H1 (cell line): ENCODE results near the gene PPP1R9A. TPM values are rescaled to one million over a fixed set of nuclear protein-coding genes. Genes with fewer than 3 reads are reported as not detected.

Experiments
- CTCF ChIA-PET: fragments of 300-600 bp; sonication (Branson Sonifier 250); formaldehyde crosslinking; loops from one replicate; lab custom pipeline; 2021; ENCODE audit not compliant: partially characterized antibody; lab: Charles Lee
- POLR2A ChIA-PET: fragments of 300-600 bp; sonication (Branson Sonifier 250); formaldehyde crosslinking; loops from one replicate; lab custom pipeline; 2021; ENCODE audit warnings: inconsistent platforms; ENCODE audit not compliant: partially characterized antibody; lab: Charles Lee
- DNase-seq, 2 experiments: peaks; one replicate each; pipeline versions ENCODE4 v3.0.0 to v3.0.0-alpha.2; 2010 to 2022; ENCODE audit warnings: low spot score in 2 of 2, low read depth in 1 of 2, mixed read lengths in 1 of 2
- FAIRE-seq: peaks from 2 replicates; lab custom pipeline; 2011; peaks lifted over from hg19 to GRCh38; lab: Jason Lieb, UNC
- H2AFZ ChIP-seq: 2 replicates; pipeline ENCODE4 v1.8.1; 2012; ENCODE audit warnings: low read length, inconsistent platforms
- H2AK5ac ChIP-seq: 2 replicates; pipeline ENCODE4 v1.6.1; 2013; ENCODE audit warnings: low read depth, low read length
- H2BK120ac ChIP-seq: replicated peaks from 2 replicates; pipeline ENCODE3; 2013; ENCODE audit warnings: low read depth, low read length, inconsistent platforms
- H2BK12ac ChIP-seq: 2 replicates; pipeline ENCODE4 v1.6.1; 2013; ENCODE audit warnings: low read depth, low read length
- H2BK15ac ChIP-seq: 2 replicates; pipeline ENCODE4 v1.6.1; 2013; ENCODE audit warnings: low read length
- H2BK20ac ChIP-seq: 2 replicates; pipeline ENCODE4 v1.6.1; 2013; ENCODE audit warnings: low read length
- H2BK5ac ChIP-seq: 2 replicates; pipeline ENCODE4 v1.6.1; 2013; ENCODE audit warnings: low read depth, low read length
- H3K14ac ChIP-seq: 2 replicates; pipeline ENCODE4 v1.6.1; 2013; ENCODE audit warnings: inconsistent platforms; ENCODE audit not compliant: insufficient read length
- H3K18ac ChIP-seq: 2 replicates; pipeline ENCODE4 v1.6.1; 2013; ENCODE audit warnings: low read length; ENCODE audit errors: extremely low read depth
- H3K23ac ChIP-seq: 2 replicates; pipeline ENCODE4 v1.6.1; 2013; ENCODE audit warnings: inconsistent platforms; ENCODE audit not compliant: insufficient read length
- H3K23me2 ChIP-seq: 2 replicates; pipeline ENCODE4 v1.6.1; 2013; ENCODE audit warnings: low read depth, low read length
- H3K27ac ChIP-seq: 2 replicates; pipeline ENCODE4 v1.6.1; 2011; ENCODE audit warnings: low read depth, low read length, inconsistent platforms
- H3K27me3 ChIP-seq, 4 experiments: replicated peaks in 1 of 4; 1 replicate in 1 of 4; 2 replicates in 3 of 4; pipeline versions ENCODE4 v1.6.1 to v1.8.1; 2011 to 2013; ENCODE audit warnings: low read length in 3 of 4, mild to moderate bottlenecking in 3 of 4, inconsistent platforms in 2 of 4, mixed read lengths in 2 of 4, moderate library complexity in 1 of 4; ENCODE audit not compliant: control insufficient read depth in 3 of 4, insufficient read depth in 3 of 4; ENCODE audit errors: extremely low read depth in 1 of 4
- H3K36me3 ChIP-seq, 4 experiments: 2 replicates each; pipeline versions ENCODE4 v1.6.1 to v1.8.1; 2011 to 2013; ENCODE audit warnings: mild to moderate bottlenecking in 4 of 4, low read length in 3 of 4, moderate library complexity in 2 of 4, control low read depth in 1 of 4, inconsistent platforms in 1 of 4; ENCODE audit not compliant: insufficient read depth in 4 of 4, control insufficient read depth in 2 of 4
- H3K4ac ChIP-seq: replicated peaks from 2 replicates; pipeline ENCODE3; 2013; ENCODE audit warnings: low read length, low read depth, mixed read lengths, inconsistent platforms; ENCODE audit not compliant: insufficient read length
- H3K4me1 ChIP-seq, 4 experiments: replicated peaks in 1 of 4; 1 replicate in 1 of 4; 2 replicates in 3 of 4; pipeline versions ENCODE4 v1.6.1 to v1.8.1; 2011 to 2013; ENCODE audit warnings: low read length in 3 of 4, inconsistent platforms in 2 of 4, mixed read lengths in 1 of 4; ENCODE audit not compliant: insufficient read depth in 4 of 4, control insufficient read depth in 3 of 4
- H3K4me2 ChIP-seq, 2 experiments: 2 replicates each; pipeline versions ENCODE4 v1.6.1 to v1.8.1; 2011 to 2013; ENCODE audit warnings: low read depth in 2 of 2, low read length in 2 of 2, control low read depth in 1 of 2, inconsistent platforms in 1 of 2, mild to moderate bottlenecking in 1 of 2; ENCODE audit not compliant: insufficient read depth in 1 of 2
- H3K4me3 ChIP-seq, 4 experiments: fragments of 200-600, 300-600 bp in 1 of 4; sonication (generic), shearing (Covaris generic), sonication (Bioruptor Twin) in 1 of 4; 2 replicates each; pipeline versions ENCODE4 v1.5.1 to v1.8.1; 2011 to 2016; ENCODE audit warnings: low read length in 4 of 4, low read depth in 3 of 4, control low read depth in 2 of 4, inconsistent platforms in 2 of 4, mild to moderate bottlenecking in 2 of 4, mixed read lengths in 1 of 4, moderate library complexity in 1 of 4; ENCODE audit not compliant: insufficient read depth in 2 of 4; ENCODE audit errors: extremely low read depth in 1 of 4
- H3K56ac ChIP-seq: replicated peaks from 2 replicates; pipeline ENCODE3; 2013; ENCODE audit warnings: low read depth, mild to moderate bottlenecking, mixed read lengths, low read length, inconsistent platforms; ENCODE audit not compliant: insufficient read length
- H3K79me1 ChIP-seq: 2 replicates; pipeline ENCODE4 v1.6.1; 2013; ENCODE audit warnings: low read depth, low read length, control low read depth
- H3K79me2 ChIP-seq, 2 experiments: 2 replicates each; pipeline versions ENCODE4 v1.6.1 to v1.8.1; 2012 to 2013; ENCODE audit warnings: low read length in 2 of 2, mild to moderate bottlenecking in 2 of 2, inconsistent platforms in 1 of 2; ENCODE audit not compliant: insufficient read depth in 2 of 2, control insufficient read depth in 1 of 2
- H3K9ac ChIP-seq, 4 experiments: replicated peaks in 1 of 4; 1 replicate in 1 of 4; 2 replicates in 3 of 4; pipeline versions ENCODE4 v1.6.1 to v1.8.1; 2011 to 2013; ENCODE audit warnings: low read depth in 3 of 4, low read length in 3 of 4, control low read depth in 2 of 4, mild to moderate bottlenecking in 2 of 4, moderate library complexity in 2 of 4, inconsistent platforms in 1 of 4; ENCODE audit errors: extremely low read depth in 1 of 4
- H3K9me3 ChIP-seq, 2 experiments: 2 replicates each; pipeline versions ENCODE4 v1.6.1 to v1.8.1; 2012 to 2013; ENCODE audit warnings: mild to moderate bottlenecking in 2 of 2, moderate library complexity in 2 of 2, control low read depth in 1 of 2, inconsistent platforms in 1 of 2, low read depth in 1 of 2, low read length in 1 of 2, mixed read lengths in 1 of 2; ENCODE audit not compliant: insufficient read depth in 2 of 2
- H4K20me1 ChIP-seq, 2 experiments: replicated peaks in 1 of 2; 2 replicates each; pipeline versions ENCODE3 to v1.8.1; 2011 to 2013; ENCODE audit warnings: inconsistent platforms in 2 of 2, low read length in 2 of 2, mild to moderate bottlenecking in 1 of 2; ENCODE audit not compliant: insufficient read depth in 2 of 2, control insufficient read depth in 1 of 2
- H4K5ac ChIP-seq: 2 replicates; pipeline ENCODE4 v1.6.1; 2013; ENCODE audit warnings: low read length, low read depth, mixed read lengths, inconsistent platforms; ENCODE audit not compliant: insufficient read length
- H4K8ac ChIP-seq: 2 replicates; pipeline ENCODE4 v1.8.0; 2013; ENCODE audit warnings: mild to moderate bottlenecking, moderate library complexity, low read length, inconsistent platforms; ENCODE audit not compliant: insufficient read depth; ENCODE audit errors: extremely low read depth
- H4K91ac ChIP-seq: replicated peaks from 2 replicates; pipeline ENCODE3; 2013; ENCODE audit warnings: low read length, mixed read lengths, inconsistent platforms; ENCODE audit not compliant: insufficient read length
- POLR2A ChIP-seq, 2 experiments: IDR thresholded peaks; 1 replicate in 1 of 2; 2 replicates in 1 of 2; pipeline ENCODE4 v1.6.1; 2011; ENCODE audit warnings: low read depth in 2 of 2, low read length in 2 of 2, mild to moderate bottlenecking in 2 of 2; ENCODE audit errors: control extremely low read depth in 1 of 2
- POLR2AphosphoS5 ChIP-seq: IDR thresholded peaks from 2 replicates; pipeline ENCODE4 v1.6.1; 2011; ENCODE audit warnings: low read depth, low read length
- SIRT6 ChIP-seq: IDR thresholded peaks from one replicate; pipeline ENCODE4 v1.7.1; 2012; ENCODE audit warnings: low read length, inconsistent platforms
- SP4 ChIP-seq: IDR thresholded peaks from 2 replicates; pipeline ENCODE4 v1.6.1; 2012; ENCODE audit warnings: low read length, inconsistent platforms
- TBP ChIP-seq: IDR thresholded peaks from 2 replicates; pipeline ENCODE4 v1.6.1; 2011; ENCODE audit warnings: low read depth, low read length, improper control_type of control experiment
- WGBS, 2 experiments: shearing (Covaris generic) in 1 of 2; methylation state at CpG; one replicate each; pipeline versions ENCODE4 v1.1.6 to v1.1.7; 2013 to 2015; ENCODE audit warnings: low lambda C conversion rate in 2 of 2, mixed read lengths in 2 of 2, inconsistent platforms in 1 of 2, low coverage in 1 of 2, missing lambda C conversion rate in 1 of 2; ENCODE audit not compliant: insufficient replicate concordance in 2 of 2, insufficient coverage in 1 of 2, insufficient read length in 1 of 2; ENCODE audit errors: extremely low coverage in 1 of 2, missing lambda C conversion rate in 1 of 2; 5-methylcytosine and 5-hydroxymethylcytosine counted together
- long read RNA-seq, 2 experiments: library from RNA in 1 of 2; library from capped mRNA in 1 of 2; stranded (forward); transcript quantifications; one replicate each; pipeline ENCODE4 v2.0.0, GENCODE V29; 2021; ENCODE audit warnings: inconsistent platforms in 1 of 2
- polyA minus RNA-seq, 3 experiments: library from RNA; depleted of rRNA, polyadenylated mRNA; stranded (reverse); fragments of >200 nt; gene quantifications; 1 replicate in 2 of 3; 2 replicates in 1 of 3; pipeline ENCODE4 v1.2.3, GENCODE V29; 2011
- polyA plus RNA-seq, 7 experiments: library from polyadenylated mRNA; depleted of rRNA in 3 of 7; stranded (reverse) in 5 of 7; unstranded in 2 of 7; fragments of >200 nt in 5 of 7; fragments of 200-250 nt in 2 of 7; gene quantifications; 1 replicate in 5 of 7; 2 replicates in 1 of 7; 4 replicates in 1 of 7; pipeline versions ENCODE4 v1.2.1 to v1.2.3, GENCODE V29; 2011 to 2013; ENCODE audit warnings: missing spikeins in 2 of 7, mixed read lengths in 2 of 7
- total RNA-seq: library from RNA; stranded (reverse); fragmentation: NEBNext Ultra II Directional; extraction: Animal tissue kit (Norgen Biotek cat#: 25700); gene quantifications from 2 replicates; pipeline ENCODE4 v1.2.1, GENCODE V29; 2021
- TF ChIP-seq, protein P1 (sequence below): IDR thresholded peaks from 2 replicates; pipeline ENCODE4 v1.6.1; 2012; ENCODE audit warnings: inconsistent platforms
- TF ChIP-seq, protein P2 (sequence below), 3 experiments: IDR thresholded peaks; 1 replicate in 2 of 3; 2 replicates in 1 of 3; pipeline versions ENCODE4 v1.5.1 to v1.6.1; 2011; ENCODE audit warnings: low read length in 3 of 3, mild to moderate bottlenecking in 3 of 3, inconsistent platforms in 2 of 3, low read depth in 1 of 3, moderate library complexity in 1 of 3; ENCODE audit not compliant: insufficient read depth in 1 of 3; ENCODE audit errors: control extremely low read depth in 1 of 3

The PPP1R9A gene
- total RNA-seq (15.5 and 20.3 TPM in 2 replicates), polyA plus RNA-seq (2011; rRNA removed) (2.1 and 3.0 TPM in 2 replicates), polyA minus RNA-seq (2011; rRNA and poly(A)+ RNA removed) (24.4 and 34.3 TPM in 2 replicates)
- 3.1 TPM for polyA plus RNA-seq (2011; cell fraction: cytosol; rRNA removed)
- 11.5 TPM for polyA plus RNA-seq (2011; cell fraction: nucleus; rRNA removed)
- 3.7 to 8.0 TPM (median 5.6 TPM) in 4 replicates for polyA plus RNA-seq (2012, experiment 1 of 2)
- polyA plus RNA-seq (2012, experiment 2 of 2) = 0.29 TPM
- 5.7 TPM for polyA plus RNA-seq (2013, experiment 1 of 2)
- polyA plus RNA-seq (2013, experiment 2 of 2) = 6.1 TPM
- polyA minus RNA-seq (2011; cell fraction: cytosol; rRNA and poly(A)+ RNA removed) = 11.4 TPM
- polyA minus RNA-seq (2011; cell fraction: nucleus; rRNA and poly(A)+ RNA removed) = 80.4 TPM
- long read RNA-seq, experiment 1, partial matches to known transcripts = 3 of 4 reads
- long read RNA-seq, experiment 1, other reads (novel, unspliced or antisense) = 1 of 4 reads
- long read RNA-seq, experiment 2, partial matches to known transcripts = 8 of 12 reads
- long read RNA-seq, experiment 2, other reads (novel, unspliced or antisense) = 4 of 12 reads

DNA sequence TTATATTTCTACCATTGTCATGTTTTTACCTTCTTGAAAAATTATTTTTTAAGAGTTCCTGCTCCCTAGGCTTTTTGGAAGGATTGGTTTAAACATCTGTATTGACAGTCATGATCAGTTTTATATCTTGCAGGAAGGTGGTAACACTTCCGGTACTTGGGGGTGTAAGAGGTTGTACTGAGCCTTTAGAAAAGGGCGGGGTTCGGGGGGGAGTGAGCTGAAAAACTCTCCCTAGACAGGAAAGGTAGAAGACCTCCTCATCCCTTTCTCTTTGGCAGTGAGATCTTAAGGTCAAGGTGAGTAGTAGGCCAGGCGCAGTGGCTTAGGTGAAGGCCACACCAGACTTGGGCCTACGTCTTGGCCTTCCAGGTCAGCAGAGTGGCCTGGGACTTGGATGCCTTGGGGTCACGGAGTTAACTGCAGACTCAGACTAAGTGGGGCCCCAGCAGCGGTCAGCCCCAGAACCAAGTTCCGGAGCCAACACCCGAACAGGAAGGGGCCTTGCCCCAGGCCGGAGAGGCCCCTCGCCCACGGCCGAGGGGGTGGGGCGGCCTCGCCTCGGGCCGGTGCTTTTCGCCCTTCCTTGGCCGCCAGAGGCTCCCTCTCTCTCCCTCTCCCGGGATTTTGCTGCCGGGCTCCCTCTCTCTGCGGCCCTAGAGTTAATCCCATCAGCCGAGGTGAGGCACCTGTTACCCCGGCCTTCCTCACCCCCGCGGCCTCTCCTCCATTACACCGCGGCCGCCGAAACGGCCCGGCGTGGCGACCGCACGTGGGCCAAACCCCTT is at the start of gene PPP1R9A:
Gene PPP1R9A, plus strand, starts transcription at position 569 of the 785 bp plus-strand sequence. CDS start 2,520 bp downstream, outside the sequence.
- H4K91ac ChIP-seq = peak within 1 kb of the TSS; percentile 91
- FAIRE-seq (no peak), DNase-seq (peak; percentile 41 to 83)
- H3K14ac ChIP-seq = peak within 1 kb of the TSS; percentile 96
- H3K18ac ChIP-seq = peak within 1 kb of the TSS; percentile 89
- H3K9me3 ChIP-seq = no peaks in the 10 kb centered on the region
- no peaks in the 10 kb centered on the region for H3K27me3 ChIP-seq
- peak within 1 kb of the TSS; percentile 96 for H4K5ac ChIP-seq
- H3K9ac ChIP-seq = peak within 1 kb of the TSS; percentile 72 to 96 (median 88)
- H3K4me1 ChIP-seq = peaks cover 0 to 15% (median 8%) of the 10 kb centered on the region in 4 experiments; a peak in 5 of 7 replicates
- no peak within 1 kb of the TSS for H2AK5ac ChIP-seq
- H2BK120ac ChIP-seq = peak within 1 kb of the TSS; percentile 13
- peaks cover 5% of the 10 kb centered on the region; the same call in 1 of the 2 replicates for H3K23me2 ChIP-seq
- ChIA-PET POLR2A (interaction anchor here (1.0 kb wide), 1 partner anchor 8 kb away, joined by 4 read pairs; no protein-coding TSS in a partner anchor), CTCF (no interaction called here)
- H3K4me3 ChIP-seq = peak within 1 kb of the TSS; percentile 68 to 81 (median 69)
- H3K4ac ChIP-seq = no peak within 1 kb of the TSS
- peak within 1 kb of the TSS; percentile 74 to 82 for H3K4me2 ChIP-seq
- H4K8ac ChIP-seq = peak within 1 kb of the TSS; percentile 94
- no peak within 1 kb of the TSS for H2BK15ac ChIP-seq
- peaks cover 0 to 3% (median 0%) of the 10 kb centered on the region in 4 experiments; a peak in 1 of 8 replicates for H3K36me3 ChIP-seq
- no peaks in the 10 kb centered on the region for H3K79me1 ChIP-seq
- 15% methylated on average over 16 of the region's 36 CpGs; no CpG with 5 or more reads in 1 of the 2 experiments for WGBS, 2 experiments
- peak within 1 kb of the TSS; percentile 85 for H2BK12ac ChIP-seq
- H3K23ac ChIP-seq = no peak within 1 kb of the TSS
- H4K20me1 ChIP-seq = no peaks in the 10 kb centered on the region
- H2AFZ ChIP-seq = peak within 1 kb of the TSS; percentile 97
- peak within 1 kb of the TSS; percentile 81 for H3K27ac ChIP-seq
- H2BK20ac ChIP-seq = no peak within 1 kb of the TSS
- peak within 1 kb of the TSS; percentile 86 for H2BK5ac ChIP-seq
- no peak within 1 kb of the TSS for H3K56ac ChIP-seq
- peaks cover 0 to 33% of the 10 kb centered on the region in 2 experiments; a peak in 2 of 4 replicates for H3K79me2 ChIP-seq
- TF ChIP-seq, protein P1, sequence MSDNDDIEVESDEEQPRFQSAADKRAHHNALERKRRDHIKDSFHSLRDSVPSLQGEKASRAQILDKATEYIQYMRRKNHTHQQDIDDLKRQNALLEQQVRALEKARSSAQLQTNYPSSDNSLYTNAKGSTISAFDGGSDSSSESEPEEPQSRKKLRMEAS = peak; percentile 59
- TF ChIP-seq POLR2A (IDR thresholded peaks at IDR 0.05; ENCODE audit: control extremely low read depth in 1 of 2, low read depth in 2 of 2, low read length in 2 of 2) = peak; percentile 75 to 82
- TF ChIP-seq SP4 = no peak
- TF ChIP-seq SIRT6 = no peak
- TF ChIP-seq, protein P2, sequence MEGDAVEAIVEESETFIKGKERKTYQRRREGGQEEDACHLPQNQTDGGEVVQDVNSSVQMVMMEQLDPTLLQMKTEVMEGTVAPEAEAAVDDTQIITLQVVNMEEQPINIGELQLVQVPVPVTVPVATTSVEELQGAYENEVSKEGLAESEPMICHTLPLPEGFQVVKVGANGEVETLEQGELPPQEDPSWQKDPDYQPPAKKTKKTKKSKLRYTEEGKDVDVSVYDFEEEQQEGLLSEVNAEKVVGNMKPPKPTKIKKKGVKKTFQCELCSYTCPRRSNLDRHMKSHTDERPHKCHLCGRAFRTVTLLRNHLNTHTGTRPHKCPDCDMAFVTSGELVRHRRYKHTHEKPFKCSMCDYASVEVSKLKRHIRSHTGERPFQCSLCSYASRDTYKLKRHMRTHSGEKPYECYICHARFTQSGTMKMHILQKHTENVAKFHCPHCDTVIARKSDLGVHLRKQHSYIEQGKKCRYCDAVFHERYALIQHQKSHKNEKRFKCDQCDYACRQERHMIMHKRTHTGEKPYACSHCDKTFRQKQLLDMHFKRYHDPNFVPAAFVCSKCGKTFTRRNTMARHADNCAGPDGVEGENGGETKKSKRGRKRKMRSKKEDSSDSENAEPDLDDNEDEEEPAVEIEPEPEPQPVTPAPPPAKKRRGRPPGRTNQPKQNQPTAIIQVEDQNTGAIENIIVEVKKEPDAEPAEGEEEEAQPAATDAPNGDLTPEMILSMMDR (IDR thresholded peaks at IDR 0.05; ENCODE audit: control extremely low read depth in 1 of 3, insufficient read depth in 1 of 3, low read depth in 1 of 3, low read length in 3 of 3) = peak; percentile 53 to 75 (median 54)
- TF ChIP-seq POLR2AphosphoS5 = peak; percentile 46
- peak; percentile 69 for TF ChIP-seq TBP
